Neuronal stem cell (in vitro differentiated cells): ENCODE results near the gene ARHGAP5.
A peak's percentile ranks its signal among the peaks of the same experiment; 100 is the strongest.

ENCODE experiments used
- DNase-seq: peaks from one replicate; pipeline ENCODE4 v3.0.0-alpha.2; 2013; ENCODE audit warnings: low spot score
- H2AFZ ChIP-seq: one replicate; pipeline ENCODE4 v1.6.1; 2013; ENCODE audit warnings: mild to moderate bottlenecking, low read length, inconsistent platforms
- H2AK5ac ChIP-seq: 2 replicates; pipeline ENCODE4 v1.6.1; 2013; ENCODE audit warnings: low read depth, mild to moderate bottlenecking, inconsistent platforms, low read length, moderate library complexity, mixed read lengths
- H2BK120ac ChIP-seq: 2 replicates; pipeline ENCODE4 v1.6.1; 2013; ENCODE audit warnings: low read depth, mild to moderate bottlenecking, inconsistent platforms, low read length, moderate library complexity, mixed read lengths
- H2BK12ac ChIP-seq: one replicate; pipeline ENCODE4 v1.6.1; 2013; ENCODE audit warnings: low read length, inconsistent platforms
- H2BK15ac ChIP-seq: 2 replicates; pipeline ENCODE4 v1.6.1; 2013; ENCODE audit warnings: mild to moderate bottlenecking, low read length, inconsistent platforms, mixed read lengths
- H2BK5ac ChIP-seq: one replicate; pipeline ENCODE4 v1.6.1; 2013; ENCODE audit warnings: inconsistent platforms, mild to moderate bottlenecking, low read length, moderate library complexity
- H3K14ac ChIP-seq: one replicate; pipeline ENCODE4 v1.6.1; 2013; ENCODE audit warnings: low read length, inconsistent platforms
- H3K18ac ChIP-seq: 2 replicates; pipeline ENCODE4 v1.6.1; 2013; ENCODE audit warnings: low read length, inconsistent platforms
- H3K23ac ChIP-seq: 2 replicates; pipeline ENCODE4 v1.6.1; 2013; ENCODE audit warnings: low read depth, mild to moderate bottlenecking, mixed read lengths, low read length, inconsistent platforms; ENCODE audit not compliant: poor library complexity
- H3K27ac ChIP-seq: replicated peaks from 3 replicates; pipeline ENCODE4 v1.5.1; 2013; ENCODE audit warnings: low read length, inconsistent platforms
- H3K27me3 ChIP-seq, 3 experiments: 2 replicates each; pipeline ENCODE4 v1.6.1; 2013; ENCODE audit warnings: low read length in 3 of 3, mild to moderate bottlenecking in 2 of 3, inconsistent platforms in 1 of 3, low read depth in 1 of 3, mixed read lengths in 1 of 3, moderate library complexity in 1 of 3; ENCODE audit not compliant: control insufficient read depth in 3 of 3, insufficient read depth in 3 of 3
- H3K36me3 ChIP-seq, 2 donors: replicated peaks in 1 of 2; 2 replicates each; pipeline ENCODE4 v1.6.1; 2013; ENCODE audit warnings: low read length in 2 of 2; ENCODE audit not compliant: control insufficient read depth in 2 of 2, insufficient read depth in 2 of 2
- H3K4ac ChIP-seq: 2 replicates; pipeline ENCODE4 v1.6.1; 2013; ENCODE audit warnings: inconsistent platforms, mild to moderate bottlenecking, low read length, moderate library complexity
- H3K4me1 ChIP-seq, 2 donors: 1 replicate in 1 of 2; 2 replicates in 1 of 2; pipeline ENCODE4 v1.6.1; 2013; ENCODE audit warnings: low read length in 2 of 2, low read depth in 1 of 2; ENCODE audit not compliant: control insufficient read depth in 2 of 2, insufficient read depth in 1 of 2
- H3K4me2 ChIP-seq: one replicate; pipeline ENCODE4 v1.6.1; 2013; ENCODE audit warnings: mild to moderate bottlenecking, low read length, inconsistent platforms; ENCODE audit not compliant: insufficient read depth, poor library complexity, severe bottlenecking
- H3K4me3 ChIP-seq, 2 donors: 2 replicates each; pipeline ENCODE4 v1.5.1; 2013; ENCODE audit warnings: low read length in 2 of 2, mild to moderate bottlenecking in 2 of 2, inconsistent platforms in 1 of 2, moderate library complexity in 1 of 2
- H3K79me1 ChIP-seq: one replicate; pipeline ENCODE4 v1.6.1; 2013; ENCODE audit warnings: low read depth, mild to moderate bottlenecking, inconsistent platforms, low read length, moderate library complexity
- H3K9ac ChIP-seq: one replicate; pipeline ENCODE4 v1.6.1; 2013; ENCODE audit warnings: mild to moderate bottlenecking, low read depth, low read length, inconsistent platforms; ENCODE audit not compliant: poor library complexity
- H3K9me3 ChIP-seq, 2 donors: replicated peaks in 1 of 2; 2 replicates each; pipeline versions ENCODE3 to v1.6.1; 2013; ENCODE audit warnings: low read length in 2 of 2, mild to moderate bottlenecking in 2 of 2, inconsistent platforms in 1 of 2, low read depth in 1 of 2, mixed read lengths in 1 of 2, moderate library complexity in 1 of 2; ENCODE audit not compliant: control insufficient read depth in 2 of 2, insufficient read depth in 1 of 2
- H4K8ac ChIP-seq: one replicate; pipeline ENCODE4 v1.6.1; 2013; ENCODE audit warnings: low read depth, mild to moderate bottlenecking, inconsistent platforms, low read length, moderate library complexity
- H4K91ac ChIP-seq: one replicate; pipeline ENCODE4 v1.6.1; 2013; ENCODE audit warnings: low read length, low read depth, mild to moderate bottlenecking, inconsistent platforms; ENCODE audit not compliant: poor library complexity
- WGBS, 2 donors: extraction: QIAGEN DNeasy Blood & Tissue Kit; methylation state at CpG; one replicate each; pipeline ENCODE4 v1.1.7; 2013; ENCODE audit warnings: missing lambda C conversion rate in 2 of 2, mixed read lengths in 1 of 2; ENCODE audit not compliant: insufficient read length in 2 of 2, insufficient replicate concordance in 1 of 2; ENCODE audit errors: extremely low coverage in 2 of 2; 5-methylcytosine and 5-hydroxymethylcytosine counted together

Gene ARHGAP5

DNA sequence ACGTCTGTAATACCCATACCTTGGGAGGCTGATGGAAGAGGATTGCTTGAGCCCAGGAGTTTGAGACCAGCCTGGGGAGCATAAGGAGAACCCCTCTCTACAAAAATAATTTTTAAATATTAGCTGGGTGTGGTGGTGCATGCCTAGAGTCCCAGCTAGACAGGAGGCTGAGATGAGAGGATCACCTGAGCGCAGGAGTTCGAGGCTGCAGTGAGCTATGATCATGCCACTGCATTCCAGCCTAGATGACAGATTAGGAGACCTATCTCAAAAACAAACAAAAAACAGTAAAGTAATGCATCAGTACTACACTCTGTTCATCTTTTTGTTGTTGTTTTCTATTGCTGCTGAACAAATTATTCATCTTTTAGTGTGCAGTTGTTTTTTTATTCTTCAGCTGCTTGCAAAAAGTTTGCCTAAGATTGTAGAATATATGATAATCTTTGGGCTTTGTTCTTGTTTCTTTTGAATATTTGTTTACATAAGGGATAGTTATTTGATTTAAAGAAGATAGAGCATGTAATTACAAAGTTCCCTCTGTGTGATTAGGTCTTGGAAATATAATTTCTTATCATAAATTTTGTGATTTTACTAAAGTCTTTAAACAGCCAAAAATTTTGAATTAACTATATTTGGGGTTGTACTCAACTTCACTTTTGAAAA, 8.2 kb downstream of the ARHGAP5 start:
- Histone ChIP-seq H3K9ac (no peak overlapping the region), H3K23ac (no peak overlapping the region), H3K27ac (no peak overlapping the region), H3K4me2 (no peak overlapping the region), H2BK5ac (no peak overlapping the region), H3K9me3 (no peaks in the 10 kb centered on the region), H3K36me3 (peaks cover 0 to 5% of the 10 kb centered on the region in 2 donors), H3K14ac (no peak overlapping the region), H3K4ac (no peak overlapping the region), H3K27me3 (no peaks in the 10 kb centered on the region), H3K18ac (no peak overlapping the region), H2BK12ac (no peak overlapping the region), H4K8ac (no peak overlapping the region), H2BK15ac (no peak overlapping the region), H4K91ac (no peak overlapping the region), H2AFZ (no peak overlapping the region), H3K4me1 (peaks cover 6% of the 10 kb centered on the region in 2 donors), H2BK120ac (no peak overlapping the region), H3K4me3 (no peak overlapping the region), H3K79me1 (no peaks in the 10 kb centered on the region), H2AK5ac (no peak overlapping the region)
- no peak for DNase-seq
- WGBS, 2 donors = no CpG with 5 or more reads among the region's 3 CpGs

DNA sequence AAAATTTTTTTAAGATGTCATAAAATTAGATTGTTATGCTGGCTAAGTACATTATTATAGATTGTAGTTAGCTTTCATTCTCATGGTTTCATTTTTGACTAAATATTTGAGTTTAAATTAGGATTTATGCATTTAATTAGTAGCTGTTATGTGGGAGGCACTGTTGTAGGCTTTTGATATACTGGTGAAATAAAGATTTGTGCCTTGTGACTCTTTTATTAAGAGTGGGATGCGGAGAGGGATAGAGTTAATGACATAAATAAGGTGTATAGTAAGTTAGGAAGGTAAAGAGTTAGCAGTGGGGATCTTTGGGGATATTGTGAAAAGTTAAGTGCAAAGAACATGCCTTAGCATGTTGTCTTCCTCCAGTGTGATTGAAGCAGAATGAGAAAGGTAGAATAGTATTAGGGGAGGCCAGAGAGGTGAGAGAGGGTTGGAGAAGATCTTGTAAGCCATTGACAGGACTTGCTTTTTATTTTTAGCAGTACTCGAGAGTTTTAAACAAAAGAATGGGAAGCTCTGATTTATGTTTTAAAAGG, 8.8 kb downstream of the ARHGAP5 start:
- no peak for DNase-seq
- H3K27ac ChIP-seq = peak overlapping the region; percentile 16

DNA sequence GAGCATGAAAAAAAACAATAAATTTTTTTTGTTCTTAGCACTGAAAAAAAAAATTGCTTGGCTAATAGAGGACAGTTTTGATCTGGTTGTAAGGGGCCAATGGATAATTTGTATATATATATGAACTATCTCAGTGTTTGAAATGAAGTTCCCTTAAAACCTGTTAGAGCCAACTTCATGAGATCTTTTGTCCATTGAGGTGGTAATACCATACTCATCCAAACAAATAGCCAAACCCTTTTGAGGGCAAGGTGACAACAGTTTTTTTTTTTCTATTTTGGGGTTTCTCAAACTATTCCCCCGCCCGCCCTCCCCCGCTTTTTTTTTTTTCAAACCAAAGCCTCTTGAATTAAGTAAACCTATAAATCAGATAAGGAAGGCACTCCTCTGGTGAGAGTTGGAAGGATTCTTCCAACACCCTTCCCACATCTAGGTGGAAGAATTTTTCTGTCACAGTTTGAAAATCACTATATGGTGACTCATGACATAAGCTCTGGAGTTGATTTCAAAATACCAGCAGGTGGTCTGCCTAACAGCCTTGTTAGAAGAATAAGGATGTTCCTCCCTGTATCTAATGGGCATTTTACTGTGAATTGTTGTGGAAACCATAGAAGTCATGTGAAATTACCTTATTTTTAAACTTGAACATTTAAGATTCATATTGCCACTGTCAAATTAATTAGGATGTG, 10.2 kb downstream of the ARHGAP5 start:
- Histone ChIP-seq H3K4ac (no peak overlapping the region), H3K4me1 (peaks cover 3 to 6% of the 10 kb centered on the region in 2 donors), H4K8ac (no peak overlapping the region), H3K27me3 (no peaks in the 10 kb centered on the region), H2AFZ (no peak overlapping the region), H3K23ac (no peak overlapping the region), H2BK120ac (no peak overlapping the region), H2BK5ac (no peak overlapping the region), H3K4me3 (no peak overlapping the region), H3K9me3 (peaks cover 0 to under 1% of the 10 kb centered on the region in 2 donors), H3K9ac (no peak overlapping the region), H3K79me1 (no peaks in the 10 kb centered on the region), H2BK15ac (no peak overlapping the region), H3K4me2 (no peak overlapping the region), H2AK5ac (no peak overlapping the region), H3K36me3 (peaks cover 2 to 25% of the 10 kb centered on the region in 2 donors), H3K14ac (no peak overlapping the region), H2BK12ac (no peak overlapping the region), H3K27ac (no peak overlapping the region), H4K91ac (no peak overlapping the region), H3K18ac (no peak overlapping the region)
- DNase-seq = peak; percentile 43
- no CpG with 5 or more reads among the region's 3 CpGs for WGBS, 2 donors

More for the DNA sequence above, 8.8 kb downstream of the ARHGAP5 start:
- Histone ChIP-seq H3K9ac (no peak overlapping the region), H3K9me3 (no peaks in the 10 kb centered on the region), H2BK15ac (no peak overlapping the region), H3K27me3 (no peaks in the 10 kb centered on the region), H2BK5ac (no peak overlapping the region), H2BK120ac (no peak overlapping the region), H2AFZ (no peak overlapping the region), H3K18ac (no peak overlapping the region), H3K4ac (no peak overlapping the region), H3K79me1 (no peaks in the 10 kb centered on the region), H4K8ac (no peak overlapping the region), H2BK12ac (no peak overlapping the region), H3K36me3 (peaks cover 2 to 11% of the 10 kb centered on the region in 2 donors), H3K23ac (no peak overlapping the region), H3K4me2 (no peak overlapping the region), H3K4me1 (peaks cover 6% of the 10 kb centered on the region in 2 donors), H3K14ac (no peak overlapping the region), H4K91ac (no peak overlapping the region), H3K4me3 (no peak overlapping the region), H2AK5ac (no peak overlapping the region)
- 100% methylated on average over 1 of the region's 2 CpGs for WGBS, 2 donors

GRCh38 chr14:32087907-32088306, 10.8 kb downstream of the ARHGAP5 start:
- Histone ChIP-seq H3K4me1 (peaks cover 3 to 6% of the 10 kb centered on the region in 2 donors), H3K79me1 (no peaks in the 10 kb centered on the region), H2BK5ac (no peak overlapping the region), H3K27me3 (no peaks in the 10 kb centered on the region), H3K9ac (no peak overlapping the region), H3K14ac (no peak overlapping the region), H2BK120ac (no peak overlapping the region), H3K36me3 (peaks cover 3 to 31% of the 10 kb centered on the region in 2 donors), H3K4me3 (no peak overlapping the region), H3K4me2 (no peak overlapping the region), H4K91ac (no peak overlapping the region), H3K9me3 (peaks cover 0 to 6% of the 10 kb centered on the region in 2 donors), H2BK12ac (no peak overlapping the region), H2AK5ac (no peak overlapping the region), H2AFZ (no peak overlapping the region), H4K8ac (no peak overlapping the region), H3K18ac (no peak overlapping the region), H3K27ac (no peak overlapping the region), H3K23ac (no peak overlapping the region), H2BK15ac (no peak overlapping the region), H3K4ac (no peak overlapping the region)
- no CpG with 5 or more reads among the region's 2 CpGs for WGBS, 2 donors
- DNase-seq = no peak
